Activated T-cell treated with anti-CD3 and anti-CD28 coated beads, Interleukin-2, amount 50 U/mL, for 24 hours (primary cell): ENCODE results near the gene ERN2.
"Not testable (repeated sequence)": the region's sequence is repeated elsewhere in the genome, so short reads cannot be mapped to it uniquely, and the experiment has no call there.

Experiments used
- DNase-seq: peaks from one replicate; pipeline ENCODE4 v3.0.0-alpha.2; 2020
- H3K27ac Mint-ChIP-seq: 2 replicates; pipeline ENCODE4 v1.8.0; 2020; ENCODE audit warnings: mild to moderate bottlenecking, mixed read lengths
- H3K27me3 Mint-ChIP-seq: 2 replicates; pipeline ENCODE4 v1.8.0; 2020; ENCODE audit warnings: mixed read lengths
- H3K36me3 Mint-ChIP-seq: 2 replicates; pipeline ENCODE4 v1.8.0; 2020; ENCODE audit warnings: low read depth, mixed read lengths
- H3K4me1 Mint-ChIP-seq: 2 replicates; pipeline ENCODE4 v1.8.0; 2020; ENCODE audit warnings: low read depth, mixed read lengths
- H3K4me3 Mint-ChIP-seq: 2 replicates; pipeline ENCODE4 v1.8.0; 2020; ENCODE audit warnings: mild to moderate bottlenecking, moderate library complexity, mixed read lengths
- H3K9me3 Mint-ChIP-seq: 2 replicates; pipeline ENCODE4 v1.8.0; 2020; ENCODE audit warnings: mixed read lengths

Gene ERN2

GRCh38 chr16:23734176-23734893 is 21.3 kb upstream of the ERN2 start:
- no peak overlapping the region for H3K27ac Mint-ChIP-seq

DNA sequence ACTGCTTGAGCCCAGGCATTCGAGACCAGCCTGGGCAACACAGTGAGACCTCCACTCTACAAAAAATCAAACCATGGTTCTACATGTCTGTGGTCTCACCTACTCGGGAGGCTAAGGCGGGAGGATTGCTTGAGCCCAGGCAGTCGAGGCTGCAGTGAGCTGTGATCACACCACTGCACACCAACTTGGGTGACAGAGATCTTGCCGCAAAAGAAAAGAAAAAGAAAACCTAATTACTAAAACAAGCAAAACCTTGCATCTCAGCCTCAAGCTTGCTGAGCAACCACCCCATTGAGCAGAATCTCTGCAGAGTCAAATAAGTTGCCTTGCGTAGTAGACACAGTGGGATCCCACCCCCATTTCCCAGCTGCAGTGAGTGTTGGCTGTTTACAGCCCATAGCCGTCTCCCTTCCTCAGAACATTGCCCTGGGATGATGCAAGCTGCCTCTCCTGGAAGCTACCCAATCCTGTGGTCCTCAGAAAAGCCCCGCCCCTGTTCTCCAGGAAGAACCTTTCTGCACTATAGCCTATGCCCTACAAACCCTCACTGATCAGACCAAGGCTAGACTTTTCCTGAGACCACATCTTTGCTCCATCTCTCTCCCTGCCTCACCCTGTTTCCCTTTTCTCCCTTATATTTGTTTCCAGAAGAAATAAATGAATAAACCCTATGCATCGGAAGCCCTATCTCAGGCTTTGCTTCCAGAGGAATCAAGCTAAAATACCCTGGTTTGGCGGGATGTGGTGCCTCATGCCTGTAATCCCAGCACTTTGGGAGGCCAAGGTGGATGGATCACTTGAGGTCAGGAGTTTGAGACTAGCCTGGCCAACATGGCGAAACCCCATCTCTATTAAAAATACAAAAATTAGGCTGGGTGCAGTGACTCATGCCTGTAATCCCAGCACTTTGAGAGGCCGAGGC is 16.7 kb upstream of the ERN2 start:
- Mint-ChIP-seq H3K4me3 (no peak overlapping the region), H3K27me3 (peaks cover 10% of the 10 kb centered on the region), H3K36me3 (no peaks in the 10 kb centered on the region), H3K4me1 (peaks cover 4% of the 10 kb centered on the region), H3K9me3 (no peaks in the 10 kb centered on the region), H3K27ac (no peak overlapping the region)
- DNase-seq, result no peak

More at GRCh38 chr16:23734176-23734893, 21.3 kb upstream of the ERN2 start:
- H3K4me1 Mint-ChIP-seq, result peaks cover 2% of the 10 kb centered on the region
- peaks cover 6% of the 10 kb centered on the region for H3K27me3 Mint-ChIP-seq
- no peaks in the 10 kb centered on the region for H3K36me3 Mint-ChIP-seq
- DNase-seq, result no peak
- H3K4me3 Mint-ChIP-seq, result no peak overlapping the region
- H3K9me3 Mint-ChIP-seq, result no peaks in the 10 kb centered on the region

DNA sequence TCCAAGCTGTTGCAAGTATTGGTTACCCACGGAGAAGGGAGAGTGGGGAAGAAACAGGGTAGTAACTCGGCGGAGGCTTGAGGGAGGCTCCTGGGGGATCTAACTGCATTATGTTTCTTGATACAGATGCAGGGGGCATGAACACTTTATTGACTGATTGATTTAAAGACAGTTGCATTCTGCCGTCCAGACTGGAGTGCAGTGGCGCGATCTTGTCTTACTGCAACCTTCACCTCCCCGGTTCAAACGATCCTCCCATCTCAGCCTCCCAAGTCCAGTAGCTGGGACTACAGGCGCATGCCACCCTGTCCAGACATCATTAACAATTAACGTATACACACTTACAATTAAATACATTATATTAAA is 15.1 kb upstream of the ERN2 start:
- Mint-ChIP-seq H3K9me3 (peaks cover 2% of the 10 kb centered on the region), H3K4me1 (peaks cover 4% of the 10 kb centered on the region), H3K4me3 (no peak overlapping the region), H3K27ac (no peak overlapping the region), H3K27me3 (peaks cover 18% of the 10 kb centered on the region), H3K36me3 (no peaks in the 10 kb centered on the region)
- no peak for DNase-seq

GRCh38 chr16:23726710-23727109 is 13.7 kb upstream of the ERN2 start:
- DNase-seq, result no peak
- H3K9me3 Mint-ChIP-seq, result peaks cover 8% of the 10 kb centered on the region
- H3K27ac Mint-ChIP-seq, result no peak overlapping the region
- no peaks in the 10 kb centered on the region for H3K36me3 Mint-ChIP-seq
- peaks cover 4% of the 10 kb centered on the region for H3K4me1 Mint-ChIP-seq
- no peak overlapping the region for H3K4me3 Mint-ChIP-seq
- H3K27me3 Mint-ChIP-seq, result peaks cover 22% of the 10 kb centered on the region

DNA sequence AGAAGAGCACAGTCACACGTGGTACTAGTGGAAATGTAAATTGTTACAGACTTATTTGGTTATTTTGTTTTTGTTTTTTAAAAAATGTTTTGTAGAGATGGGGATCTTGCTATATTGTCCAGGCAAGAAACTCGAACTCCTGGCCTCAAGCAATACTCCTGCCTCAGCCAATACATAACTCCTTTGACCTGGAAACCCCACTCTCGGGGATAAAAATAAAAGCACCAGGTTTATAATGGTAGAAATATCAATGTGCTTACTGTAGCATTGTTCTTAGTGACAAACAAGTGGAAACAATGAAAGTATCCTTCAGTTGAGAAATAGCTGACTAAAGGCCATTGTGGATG is 11.7 kb upstream of the ERN2 start:
- no peaks in the 10 kb centered on the region for H3K36me3 Mint-ChIP-seq
- DNase-seq, result no peak
- no peak overlapping the region for H3K4me3 Mint-ChIP-seq
- no peak overlapping the region for H3K27ac Mint-ChIP-seq
- H3K4me1 Mint-ChIP-seq, result peaks cover 4% of the 10 kb centered on the region
- peaks cover 22% of the 10 kb centered on the region for H3K27me3 Mint-ChIP-seq
- peaks cover 9% of the 10 kb centered on the region for H3K9me3 Mint-ChIP-seq

GRCh38 chr16:23724096-23724784 is 11.2 kb upstream of the ERN2 start:
- no peak overlapping the region for H3K4me3 Mint-ChIP-seq
- peaks cover 9% of the 10 kb centered on the region for H3K9me3 Mint-ChIP-seq
- no peak for DNase-seq
- H3K27ac Mint-ChIP-seq, result no peak overlapping the region
- H3K36me3 Mint-ChIP-seq, result no peaks in the 10 kb centered on the region
- peaks cover 19% of the 10 kb centered on the region for H3K27me3 Mint-ChIP-seq
- H3K4me1 Mint-ChIP-seq, result peaks cover 4% of the 10 kb centered on the region

GRCh38 chr16:23722613-23723240 is 9.7 kb upstream of the ERN2 start:
- H3K36me3 Mint-ChIP-seq, H3K4me1 Mint-ChIP-seq, DNase-seq, H3K4me3 Mint-ChIP-seq, H3K27ac Mint-ChIP-seq, H3K9me3 Mint-ChIP-seq: not testable (repeated sequence)
- H3K27me3 Mint-ChIP-seq, result peaks cover 24% of the 10 kb centered on the region

GRCh38 chr16:23716484-23716883 is 3.5 kb upstream of the ERN2 start:
- no peak overlapping the region for H3K27ac Mint-ChIP-seq
- no peaks in the 10 kb centered on the region for H3K4me1 Mint-ChIP-seq
- H3K27me3 Mint-ChIP-seq, result peaks cover 53% of the 10 kb centered on the region
- no peaks in the 10 kb centered on the region for H3K9me3 Mint-ChIP-seq
- H3K36me3 Mint-ChIP-seq, result no peaks in the 10 kb centered on the region
- no peak overlapping the region for H3K4me3 Mint-ChIP-seq
- DNase-seq, result no peak

DNA sequence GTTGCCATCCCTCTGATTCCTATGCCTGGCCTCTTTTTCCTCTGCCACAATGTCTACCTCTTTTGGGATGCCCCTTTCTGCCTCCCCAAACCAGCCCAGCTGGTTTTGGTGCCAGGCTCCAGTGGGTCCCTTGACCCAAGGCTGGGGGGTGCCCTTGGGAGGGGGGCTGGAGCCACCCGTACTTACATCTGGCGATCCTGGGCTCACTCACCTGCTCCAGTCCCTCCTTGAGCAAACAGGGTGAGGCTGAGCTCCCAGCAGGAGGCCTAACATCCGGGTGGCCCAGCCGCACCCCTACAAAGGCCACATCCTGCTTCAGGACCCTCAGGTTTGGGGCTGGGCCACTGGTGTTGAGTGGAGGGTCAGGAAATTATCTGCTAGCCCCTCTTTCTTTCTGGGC is 1.2 kb downstream of the ERN2 start:
- DNase-seq, result no peak
- Mint-ChIP-seq H3K9me3 (peaks cover 18% of the 10 kb centered on the region), H3K36me3 (no peaks in the 10 kb centered on the region), H3K4me3 (no peak overlapping the region), H3K4me1 (no peaks in the 10 kb centered on the region), H3K27ac (no peak overlapping the region), H3K27me3 (peaks cover 66% of the 10 kb centered on the region)

GRCh38 chr16:23710504-23710903 is 2.5 kb downstream of the ERN2 start:
- H3K9me3 Mint-ChIP-seq, result peaks cover 18% of the 10 kb centered on the region
- peaks cover 70% of the 10 kb centered on the region for H3K27me3 Mint-ChIP-seq

GRCh38 chr16:23710008-23710407 is 3.0 kb downstream of the ERN2 start:
- Mint-ChIP-seq H3K4me3 (no peak overlapping the region), H3K36me3 (no peaks in the 10 kb centered on the region), H3K9me3 (peaks cover 18% of the 10 kb centered on the region), H3K27ac (no peak overlapping the region), H3K27me3 (peaks cover 74% of the 10 kb centered on the region), H3K4me1 (no peaks in the 10 kb centered on the region)
- DNase-seq, result no peak

More at GRCh38 chr16:23710504-23710903, 2.5 kb downstream of the ERN2 start:
- H3K36me3 Mint-ChIP-seq, result no peaks in the 10 kb centered on the region
- no peak overlapping the region for H3K4me3 Mint-ChIP-seq
- DNase-seq, result no peak
- no peaks in the 10 kb centered on the region for H3K4me1 Mint-ChIP-seq
- H3K27ac Mint-ChIP-seq, result no peak overlapping the region

GRCh38 chr16:23709536-23709935 is 3.5 kb downstream of the ERN2 start:
- Mint-ChIP-seq H3K36me3 (no peaks in the 10 kb centered on the region), H3K9me3 (peaks cover 18% of the 10 kb centered on the region), H3K4me1 (no peaks in the 10 kb centered on the region), H3K27me3 (peaks cover 71% of the 10 kb centered on the region), H3K4me3 (no peak overlapping the region), H3K27ac (no peak overlapping the region)
- DNase-seq, result no peak

- Mint-ChIP-seq H3K36me3 (no peaks in the 10 kb centered on the region), H3K4me3 (no peak overlapping the region), H3K27me3 (peaks cover 53% of the 10 kb centered on the region), H3K9me3 (peaks cover 28% of the 10 kb centered on the region), H3K27ac (no peak overlapping the region), H3K4me1 (no peaks in the 10 kb centered on the region)
- no peak for DNase-seq
These were observed 6.6 kb downstream of the ERN2 start for GRCh38 chr16:23706439-23706838.

GRCh38 chr16:23705517-23705902 is 7.5 kb downstream of the ERN2 start:
- DNase-seq, result no peak
- H3K4me3 Mint-ChIP-seq, result no peak overlapping the region
- H3K4me1 Mint-ChIP-seq, result no peaks in the 10 kb centered on the region
- no peak overlapping the region for H3K27ac Mint-ChIP-seq
- H3K27me3 Mint-ChIP-seq, result peaks cover 46% of the 10 kb centered on the region
- H3K36me3 Mint-ChIP-seq, result no peaks in the 10 kb centered on the region
- peaks cover 28% of the 10 kb centered on the region for H3K9me3 Mint-ChIP-seq
